ENCODE measurements around the gene OR8K5.

DNA sequence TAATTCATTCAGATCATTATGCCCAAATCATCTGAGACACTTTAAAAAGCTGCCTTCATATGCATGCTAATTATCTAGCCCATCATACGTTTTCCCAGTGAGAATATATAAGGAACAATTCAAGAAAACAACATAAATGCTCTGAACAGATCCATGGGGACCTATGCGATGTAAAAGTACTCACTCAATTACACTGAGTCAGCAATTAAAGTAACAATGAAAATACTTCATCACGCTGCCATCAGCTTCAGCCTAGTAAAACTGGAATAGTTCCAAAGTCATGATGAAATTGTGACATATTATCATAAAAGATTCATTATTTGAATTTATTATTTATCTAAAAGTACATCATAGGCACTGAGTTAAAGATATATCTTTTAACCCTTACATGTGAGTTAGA, 3.7 kb upstream of the OR8K5 start:
- TF ChIP-seq TAF1 (IDR thresholded peaks at IDR 0.05; ENCODE audit: borderline replicate concordance, low read depth, low read length) (no peak), GABPA (IDR thresholded peaks at IDR 0.05; ENCODE audit: low read depth) (no peak), TEAD4 (IDR thresholded peaks at IDR 0.05; ENCODE audit: borderline replicate concordance, insufficient read depth) (no peak), MXI1 (IDR thresholded peaks at IDR 0.05; ENCODE audit: low read depth, low read length) (no peak), EZH2phosphoT487 (IDR thresholded peaks at IDR 0.05; ENCODE audit: borderline replicate concordance, low read depth) (no peak), POLR2AphosphoS5 (IDR thresholded peaks at IDR 0.05; ENCODE audit: low read depth, low read length) (no peak), SIN3A (IDR thresholded peaks at IDR 0.05; ENCODE audit: borderline replicate concordance, low read depth, low read length) (no peak), REST (IDR thresholded peaks at IDR 0.05; ENCODE audit: low read depth, low read length) (no peak), MAX (IDR thresholded peaks at IDR 0.05; ENCODE audit: low read depth) (no peak)
- TF ChIP-seq, protein P1, sequence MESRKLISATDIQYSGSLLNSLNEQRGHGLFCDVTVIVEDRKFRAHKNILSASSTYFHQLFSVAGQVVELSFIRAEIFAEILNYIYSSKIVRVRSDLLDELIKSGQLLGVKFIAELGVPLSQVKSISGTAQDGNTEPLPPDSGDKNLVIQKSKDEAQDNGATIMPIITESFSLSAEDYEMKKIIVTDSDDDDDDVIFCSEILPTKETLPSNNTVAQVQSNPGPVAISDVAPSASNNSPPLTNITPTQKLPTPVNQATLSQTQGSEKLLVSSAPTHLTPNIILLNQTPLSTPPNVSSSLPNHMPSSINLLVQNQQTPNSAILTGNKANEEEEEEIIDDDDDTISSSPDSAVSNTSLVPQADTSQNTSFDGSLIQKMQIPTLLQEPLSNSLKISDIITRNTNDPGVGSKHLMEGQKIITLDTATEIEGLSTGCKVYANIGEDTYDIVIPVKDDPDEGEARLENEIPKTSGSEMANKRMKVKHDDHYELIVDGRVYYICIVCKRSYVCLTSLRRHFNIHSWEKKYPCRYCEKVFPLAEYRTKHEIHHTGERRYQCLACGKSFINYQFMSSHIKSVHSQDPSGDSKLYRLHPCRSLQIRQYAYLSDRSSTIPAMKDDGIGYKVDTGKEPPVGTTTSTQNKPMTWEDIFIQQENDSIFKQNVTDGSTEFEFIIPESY (IDR thresholded peaks at IDR 0.05; ENCODE audit: borderline replicate concordance, low read depth), result no peak
- TF ChIP-seq, protein P2, sequence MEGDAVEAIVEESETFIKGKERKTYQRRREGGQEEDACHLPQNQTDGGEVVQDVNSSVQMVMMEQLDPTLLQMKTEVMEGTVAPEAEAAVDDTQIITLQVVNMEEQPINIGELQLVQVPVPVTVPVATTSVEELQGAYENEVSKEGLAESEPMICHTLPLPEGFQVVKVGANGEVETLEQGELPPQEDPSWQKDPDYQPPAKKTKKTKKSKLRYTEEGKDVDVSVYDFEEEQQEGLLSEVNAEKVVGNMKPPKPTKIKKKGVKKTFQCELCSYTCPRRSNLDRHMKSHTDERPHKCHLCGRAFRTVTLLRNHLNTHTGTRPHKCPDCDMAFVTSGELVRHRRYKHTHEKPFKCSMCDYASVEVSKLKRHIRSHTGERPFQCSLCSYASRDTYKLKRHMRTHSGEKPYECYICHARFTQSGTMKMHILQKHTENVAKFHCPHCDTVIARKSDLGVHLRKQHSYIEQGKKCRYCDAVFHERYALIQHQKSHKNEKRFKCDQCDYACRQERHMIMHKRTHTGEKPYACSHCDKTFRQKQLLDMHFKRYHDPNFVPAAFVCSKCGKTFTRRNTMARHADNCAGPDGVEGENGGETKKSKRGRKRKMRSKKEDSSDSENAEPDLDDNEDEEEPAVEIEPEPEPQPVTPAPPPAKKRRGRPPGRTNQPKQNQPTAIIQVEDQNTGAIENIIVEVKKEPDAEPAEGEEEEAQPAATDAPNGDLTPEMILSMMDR (IDR thresholded peaks at IDR 0.05), result no peak
